Measurements from ENCODE around the gene BRAT1.

The BRAT1 gene

GRCh38 chr7:2490181-2490651, 65.1 kb downstream of the BRAT1 start:
- no peak overlapping the region for H3K27ac ChIP-seq
- no peak for DNase-seq
- no peaks in the 10 kb centered on the region for H3K36me3 ChIP-seq (replicated peaks)
- in situ Hi-C loops (cut with HindIII; ENCODE audit: low pct_ligation_motif_present, low sequenced_read_pairs) = no loop called here
- H3K4me3 ChIP-seq (ENCODE audit: low read depth, low read length) = no peak overlapping the region
- TF ChIP-seq, protein P1, sequence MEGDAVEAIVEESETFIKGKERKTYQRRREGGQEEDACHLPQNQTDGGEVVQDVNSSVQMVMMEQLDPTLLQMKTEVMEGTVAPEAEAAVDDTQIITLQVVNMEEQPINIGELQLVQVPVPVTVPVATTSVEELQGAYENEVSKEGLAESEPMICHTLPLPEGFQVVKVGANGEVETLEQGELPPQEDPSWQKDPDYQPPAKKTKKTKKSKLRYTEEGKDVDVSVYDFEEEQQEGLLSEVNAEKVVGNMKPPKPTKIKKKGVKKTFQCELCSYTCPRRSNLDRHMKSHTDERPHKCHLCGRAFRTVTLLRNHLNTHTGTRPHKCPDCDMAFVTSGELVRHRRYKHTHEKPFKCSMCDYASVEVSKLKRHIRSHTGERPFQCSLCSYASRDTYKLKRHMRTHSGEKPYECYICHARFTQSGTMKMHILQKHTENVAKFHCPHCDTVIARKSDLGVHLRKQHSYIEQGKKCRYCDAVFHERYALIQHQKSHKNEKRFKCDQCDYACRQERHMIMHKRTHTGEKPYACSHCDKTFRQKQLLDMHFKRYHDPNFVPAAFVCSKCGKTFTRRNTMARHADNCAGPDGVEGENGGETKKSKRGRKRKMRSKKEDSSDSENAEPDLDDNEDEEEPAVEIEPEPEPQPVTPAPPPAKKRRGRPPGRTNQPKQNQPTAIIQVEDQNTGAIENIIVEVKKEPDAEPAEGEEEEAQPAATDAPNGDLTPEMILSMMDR (IDR thresholded peaks at IDR 0.05; ENCODE audit: low read depth, low read length, missing control alignments) = no peak
- H3K27me3 ChIP-seq (replicated peaks) = no peaks in the 10 kb centered on the region

DNA sequence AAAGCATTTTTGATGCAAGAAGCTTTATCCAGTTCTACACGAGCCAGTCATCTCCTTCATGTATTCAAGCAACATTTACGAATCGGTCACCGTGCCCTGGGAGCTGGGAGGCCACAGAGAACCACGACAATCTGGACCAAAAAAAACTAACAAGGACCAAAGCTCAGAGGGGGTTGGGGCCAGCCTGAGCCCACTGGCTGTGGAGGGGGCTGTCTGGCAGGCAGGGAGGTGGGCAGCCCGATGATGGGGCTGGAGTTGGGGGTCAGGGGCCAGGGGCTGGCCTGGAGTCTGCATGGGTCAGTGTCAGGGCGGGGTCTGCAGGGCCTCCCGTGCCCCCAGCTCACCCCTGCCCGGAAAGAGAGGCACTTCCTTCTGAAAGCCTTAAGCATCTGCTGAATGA, 66.6 kb downstream of the BRAT1 start:
- Histone ChIP-seq H3K27me3 (replicated peaks) (no peaks in the 10 kb centered on the region), H3K4me3 (ENCODE audit: low read depth, low read length) (no peak overlapping the region), H3K36me3 (replicated peaks) (no peaks in the 10 kb centered on the region), H3K27ac (no peak overlapping the region)
- in situ Hi-C loops (cut with HindIII; ENCODE audit: low pct_ligation_motif_present, low sequenced_read_pairs) = no loop called here
- DNase-seq = no peak
- TF ChIP-seq, protein P1 (IDR thresholded peaks at IDR 0.05; ENCODE audit: low read depth, low read length, missing control alignments) = no peak

GRCh38 chr7:2488272-2488645, 67.1 kb downstream of the BRAT1 start:
- Histone ChIP-seq H3K27ac (no peak overlapping the region), H3K4me3 (ENCODE audit: low read depth, low read length) (no peak overlapping the region), H3K36me3 (replicated peaks) (no peaks in the 10 kb centered on the region), H3K27me3 (replicated peaks) (no peaks in the 10 kb centered on the region)
- no peak for DNase-seq
- TF ChIP-seq, protein P1 (IDR thresholded peaks at IDR 0.05; ENCODE audit: low read depth, low read length, missing control alignments) = no peak
- in situ Hi-C loops (cut with HindIII; ENCODE audit: low pct_ligation_motif_present, low sequenced_read_pairs) = no loop called here

Data from brain microvascular endothelial cell (primary cell).